SU-DHL-6 (cell line): ENCODE measurements around the gene TDRD5.

Source experiments
- CTCF ChIP-seq: fragments of 200-600 bp; sonication (generic); IDR thresholded peaks from one replicate; pipeline ENCODE4 v1.5.1; 2017; ENCODE audit warnings: antibody characterized with exemption, mild to moderate bottlenecking, low read length, moderate library complexity; ENCODE audit not compliant: insufficient read depth, poor library complexity, severe bottlenecking
- EZH2phosphoT487 ChIP-seq: fragments of 200-600 bp; sonication (generic), shearing (Covaris generic); conservative IDR thresholded peaks from 2 replicates; pipeline ENCODE4 v1.6.1; 2018; ENCODE audit warnings: mild to moderate bottlenecking, antibody characterized with exemption, low read length, moderate library complexity, mixed read lengths

- TF ChIP-seq CTCF, result no peak
- no peak for TF ChIP-seq EZH2phosphoT487
These were observed 410 bp upstream of the TDRD5 start for GRCh38 chr1:179591253-179591591.
